Activated CD4-positive, alpha-beta T cell treated with anti-CD3 and anti-CD28 coated beads, Interleukin-2, amount 10 ng/mL, durations not matched to agents 7 days and 5 days (primary cell): Measurements from ENCODE around the gene RPS29. TPM values are rescaled to one million over a fixed set of nuclear protein-coding genes. Genes with fewer than 3 reads are reported as not detected.

Experiments used
- CTCF ChIA-PET: fragments of 350-600 bp; sonication (Branson Sonifier 250); formaldehyde crosslinking; loops from one replicate; lab custom pipeline; 2021; ENCODE audit warnings: antibody characterized with exemption; lab: Charles Lee
- POLR2A ChIA-PET: fragments of 350-600 bp; sonication (Branson Sonifier 250); formaldehyde crosslinking; loops from one replicate; lab custom pipeline; 2021; ENCODE audit warnings: antibody characterized with exemption; lab: Charles Lee
- DNase-seq: peaks from one replicate; pipeline ENCODE4 v3.0.0-alpha.2; 2020
- H3K27ac Mint-ChIP-seq: one replicate; pipeline ENCODE4 v1.8.0; 2021; ENCODE audit warnings: mild to moderate bottlenecking, moderate library complexity, mixed read lengths
- H3K27me3 Mint-ChIP-seq: one replicate; pipeline ENCODE4 v1.8.0; 2021; ENCODE audit warnings: mixed read lengths
- H3K36me3 Mint-ChIP-seq: one replicate; pipeline ENCODE4 v1.8.0; 2021; ENCODE audit warnings: low read depth, mixed read lengths
- H3K4me1 Mint-ChIP-seq: one replicate; pipeline ENCODE4 v1.8.0; 2021; ENCODE audit warnings: mixed read lengths
- H3K4me3 Mint-ChIP-seq: one replicate; pipeline ENCODE4 v1.8.0; 2021; ENCODE audit warnings: mild to moderate bottlenecking, moderate library complexity, mixed read lengths
- H3K9me3 Mint-ChIP-seq: one replicate; pipeline ENCODE4 v1.8.0; 2021; ENCODE audit warnings: mixed read lengths
- total RNA-seq, 2 experiments: library from RNA; stranded (reverse); gene quantifications; one replicate each; pipeline ENCODE4 v1.2.3, GENCODE V29; 2021

RPS29 gene
- total RNA-seq, result 1,000 to 10,000 TPM in 1 of 2 experiments, 100 to 1,000 TPM in 1; 860 to 1,679 TPM

- ChIA-PET POLR2A (interaction anchor here (0.6 to 1.5 kb wide), 6 partner anchors 13 to 184 kb away, joined by 3 to 18 read pairs (median 4); partner anchors contain the start of genes LRR1, MGAT2 and RPL36AL), CTCF (interaction anchor here (0.6 to 3.7 kb wide), 10 partner anchors 10 to 458 kb away, joined by 3 to 30 read pairs (median 4); partner anchors contain the start of genes DNAAF2, LRR1, MGAT2 and NEMF)
- Mint-ChIP-seq H3K9me3 (no peaks in the 10 kb centered on the region), H3K36me3 (peaks cover 50% of the 10 kb centered on the region), H3K27me3 (no peaks in the 10 kb centered on the region), H3K4me1 (peaks cover 49% of the 10 kb centered on the region), H3K27ac (peak within 1 kb of the TSS; percentile 100), H3K4me3 (peak within 1 kb of the TSS; percentile 80)
- peak; percentile 99 for DNase-seq
Observed at GRCh38 chr14:49585803-49586672, at the start of gene RPS29. Gene RPS29, minus strand, starts transcription at chr14:49586380. Its CDS starts 34 bp downstream, at chr14:49586346.

- no peaks in the 10 kb centered on the region for H3K27me3 Mint-ChIP-seq
- peaks cover 45% of the 10 kb centered on the region for H3K4me1 Mint-ChIP-seq
- CTCF ChIA-PET, result interaction anchor here (0.8 to 3.3 kb wide), 30 partner anchors 8 to 1225 kb away, joined by 3 to 67 read pairs (median 4); partner anchors contain the start of genes ARF6, KLHDC2, LRR1 and MGAT2
- H3K9me3 Mint-ChIP-seq, result no peaks in the 10 kb centered on the region
- DNase-seq, result peak; percentile 70
- H3K27ac Mint-ChIP-seq, result peak within 1 kb of the TSS; percentile 94
- H3K36me3 Mint-ChIP-seq, result peaks cover 28% of the 10 kb centered on the region
- POLR2A ChIA-PET, result interaction anchor here (0.8 to 2.3 kb wide), 3 partner anchors 14 to 133 kb away, joined by 3 to 15 read pairs (median 4); partner anchors contain the start of genes KLHDC2, MGAT2, RPL36AL and RPS29
- H3K4me3 Mint-ChIP-seq, result peak within 1 kb of the TSS; percentile 92
Observed at GRCh38 chr14:49634547-49635334, 48.6 kb upstream of the RPS29 start, which contains the start of gene DNAAF2. Gene DNAAF2, minus strand, starts transcription at chr14:49635244. Its CDS starts 95 bp downstream, at chr14:49635149.

DNA sequence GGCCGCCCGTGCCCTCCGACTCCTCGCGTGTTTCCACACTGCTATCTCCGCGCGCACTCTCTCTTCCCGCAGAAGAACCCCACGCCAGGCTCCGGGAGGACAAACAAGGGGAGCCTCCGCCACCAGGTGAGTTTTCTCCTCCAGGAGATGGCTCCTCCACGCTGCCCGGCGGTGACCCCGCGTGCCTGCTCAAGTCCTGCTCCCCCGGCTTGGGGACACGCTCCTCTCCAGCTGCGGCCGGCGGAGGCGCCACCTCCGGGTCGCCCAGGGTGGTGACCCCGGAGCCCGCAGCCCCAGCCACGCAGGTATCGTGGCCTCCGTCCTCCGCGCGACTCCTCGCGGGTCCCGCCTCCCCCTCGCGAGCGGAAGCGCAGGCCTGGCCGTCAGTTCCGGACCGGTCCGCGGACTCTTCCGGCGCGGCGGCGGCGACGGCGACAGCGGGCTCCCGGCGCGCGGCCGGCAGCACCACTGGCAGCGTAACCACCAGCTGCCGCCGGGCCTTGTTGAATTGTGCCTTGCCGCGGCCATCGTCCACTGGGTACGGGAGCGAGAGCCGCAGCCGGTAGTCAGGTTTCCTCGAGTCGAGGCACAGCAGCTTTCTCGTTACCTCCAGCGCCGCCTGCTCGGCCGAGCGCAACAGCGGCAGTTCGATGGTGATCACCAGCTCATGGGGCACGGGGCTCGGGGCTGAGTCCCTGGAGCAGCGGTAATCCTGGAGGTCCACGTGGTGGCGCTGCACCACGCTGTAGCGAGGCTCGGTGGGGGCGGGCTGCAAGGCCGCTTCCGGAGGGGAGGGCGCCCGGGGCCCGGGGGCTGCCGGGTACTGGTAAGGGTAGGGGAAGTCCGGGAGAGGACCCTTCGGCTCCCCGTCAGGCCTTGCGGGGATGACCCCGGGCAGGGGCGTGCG is 47.7 kb upstream of the RPS29 start:
- Mint-ChIP-seq H3K9me3 (no peaks in the 10 kb centered on the region), H3K27me3 (no peaks in the 10 kb centered on the region), H3K4me1 (peaks cover 42% of the 10 kb centered on the region), H3K4me3 (peak overlapping the region; percentile 92), H3K36me3 (peaks cover 23% of the 10 kb centered on the region), H3K27ac (peak overlapping the region; percentile 97)
- ChIA-PET POLR2A (interaction anchor here (0.5 to 2.3 kb wide), 7 partner anchors 13 to 621 kb away, joined by 3 to 15 read pairs (median 3); partner anchors contain the start of genes KLHDC2, MGAT2, NEMF and RPL36AL), CTCF (interaction anchor here (0.5 to 3.3 kb wide), 41 partner anchors 9 to 1225 kb away, joined by 3 to 67 read pairs (median 4); partner anchors contain the start of genes ARF6, KLHDC2, LRR1 and MGAT2)
- peak; percentile 95 for DNase-seq

- Mint-ChIP-seq H3K9me3 (no peaks in the 10 kb centered on the region), H3K27me3 (no peaks in the 10 kb centered on the region), H3K27ac (peak overlapping the region; percentile 20), H3K4me3 (peak overlapping the region; percentile 97), H3K36me3 (peaks cover 50% of the 10 kb centered on the region), H3K4me1 (peaks cover 42% of the 10 kb centered on the region)
- DNase-seq, result no peak
- CTCF ChIA-PET, result interaction anchor here (1.3 to 6.8 kb wide), 3 partner anchors 10 to 238 kb away, joined by 4 to 67 read pairs (median 5); partner anchors contain the start of genes DNAAF2 and NEMF
- POLR2A ChIA-PET, result interaction anchor here (0.6 kb wide), 1 partner anchor 10 kb away, joined by 3 read pairs; no protein-coding TSS in a partner anchor
Observed at GRCh38 chr14:49623941-49624839, 38.0 kb upstream of the RPS29 start.

DNA sequence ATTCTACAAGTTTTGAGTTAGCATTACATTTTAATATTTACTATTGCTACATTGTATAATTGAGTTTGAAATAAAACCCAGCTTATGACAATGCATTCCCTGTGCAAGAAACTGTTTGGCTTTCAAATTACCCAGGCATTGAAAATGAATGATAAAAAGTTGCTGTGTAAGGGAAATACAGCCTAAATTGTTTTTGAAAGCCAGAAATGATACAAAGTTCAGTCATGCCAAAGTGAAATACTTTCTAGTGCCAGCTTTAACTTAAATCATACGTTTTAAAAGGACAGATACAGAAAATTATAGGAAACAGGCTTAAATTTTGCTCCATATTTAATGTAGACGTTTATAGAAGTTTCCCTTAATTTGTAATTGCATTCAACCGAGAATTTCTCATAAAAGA is 37.2 kb upstream of the RPS29 start:
- Mint-ChIP-seq H3K36me3 (peaks cover 58% of the 10 kb centered on the region), H3K4me3 (peak overlapping the region; percentile 97), H3K27ac (peak overlapping the region; percentile 20), H3K4me1 (peaks cover 47% of the 10 kb centered on the region), H3K9me3 (no peaks in the 10 kb centered on the region), H3K27me3 (no peaks in the 10 kb centered on the region)
- ChIA-PET CTCF (interaction anchor here (1.3 to 6.8 kb wide), 3 partner anchors 11 to 239 kb away, joined by 4 to 67 read pairs (median 5); partner anchors contain the start of genes DNAAF2 and NEMF), POLR2A (no interaction called here)
- DNase-seq, result no peak

DNA sequence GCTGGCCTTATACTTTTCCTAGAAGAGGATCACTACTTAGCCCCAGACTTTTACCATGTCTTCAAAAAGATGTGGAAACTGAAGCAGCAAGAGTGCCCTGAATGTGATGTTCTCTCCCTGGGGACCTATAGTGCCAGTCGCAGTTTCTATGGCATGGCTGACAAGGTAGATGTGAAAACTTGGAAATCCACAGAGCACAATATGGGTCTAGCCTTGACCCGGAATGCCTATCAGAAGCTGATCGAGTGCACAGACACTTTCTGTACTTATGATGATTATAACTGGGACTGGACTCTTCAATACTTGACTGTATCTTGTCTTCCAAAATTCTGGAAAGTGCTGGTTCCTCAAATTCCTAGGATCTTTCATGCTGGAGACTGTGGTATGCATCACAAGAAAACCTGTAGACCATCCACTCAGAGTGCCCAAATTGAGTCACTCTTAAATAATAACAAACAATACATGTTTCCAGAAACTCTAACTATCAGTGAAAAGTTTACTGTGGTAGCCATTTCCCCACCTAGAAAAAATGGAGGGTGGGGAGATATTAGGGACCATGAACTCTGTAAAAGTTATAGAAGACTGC is 35.9 kb upstream of the RPS29 start:
- no peaks in the 10 kb centered on the region for H3K9me3 Mint-ChIP-seq
- ChIA-PET POLR2A (interaction anchor here (0.6 kb wide), 1 partner anchor 1143 kb away, joined by 3 read pairs; no protein-coding TSS in a partner anchor), CTCF (interaction anchor here (0.6 to 6.8 kb wide), 4 partner anchors 12 to 526 kb away, joined by 3 to 67 read pairs (median 14); partner anchors contain the start of genes DNAAF2 and RPS29)
- DNase-seq, result no peak
- peak overlapping the region; percentile 97 for H3K4me3 Mint-ChIP-seq
- H3K36me3 Mint-ChIP-seq, result peaks cover 64% of the 10 kb centered on the region
- H3K27me3 Mint-ChIP-seq, result no peaks in the 10 kb centered on the region
- peak overlapping the region; percentile 77 for H3K27ac Mint-ChIP-seq
- H3K4me1 Mint-ChIP-seq, result peaks cover 53% of the 10 kb centered on the region

DNA sequence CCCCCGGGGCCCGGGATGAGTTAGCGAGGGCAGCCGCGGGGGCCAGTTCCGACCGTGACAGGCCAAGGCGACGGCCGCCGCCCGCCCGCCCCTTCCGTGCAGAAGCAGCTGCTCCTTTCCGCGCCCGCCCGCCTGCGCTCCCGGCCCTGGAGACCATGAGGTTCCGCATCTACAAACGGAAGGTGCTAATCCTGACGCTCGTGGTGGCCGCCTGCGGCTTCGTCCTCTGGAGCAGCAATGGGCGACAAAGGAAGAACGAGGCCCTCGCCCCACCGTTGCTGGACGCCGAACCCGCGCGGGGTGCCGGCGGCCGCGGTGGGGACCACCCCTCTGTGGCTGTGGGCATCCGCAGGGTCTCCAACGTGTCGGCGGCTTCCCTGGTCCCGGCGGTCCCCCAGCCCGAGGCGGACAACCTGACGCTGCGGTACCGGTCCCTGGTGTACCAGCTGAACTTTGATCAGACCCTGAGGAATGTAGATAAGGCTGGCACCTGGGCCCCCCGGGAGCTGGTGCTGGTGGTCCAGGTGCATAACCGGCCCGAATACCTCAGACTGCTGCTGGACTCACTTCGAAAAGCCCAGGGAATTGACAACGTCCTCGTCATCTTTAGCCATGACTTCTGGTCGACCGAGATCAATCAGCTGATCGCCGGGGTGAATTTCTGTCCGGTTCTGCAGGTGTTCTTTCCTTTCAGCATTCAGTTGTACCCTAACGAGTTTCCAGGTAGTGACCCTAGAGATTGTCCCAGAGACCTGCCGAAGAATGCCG is 35.1 kb upstream of the RPS29 start:
- DNase-seq, result peak; percentile 64
- no peaks in the 10 kb centered on the region for H3K9me3 Mint-ChIP-seq
- peaks cover 67% of the 10 kb centered on the region for H3K36me3 Mint-ChIP-seq
- peak overlapping the region; percentile 97 for H3K27ac Mint-ChIP-seq
- H3K27me3 Mint-ChIP-seq, result no peaks in the 10 kb centered on the region
- ChIA-PET CTCF (interaction anchor here (0.6 to 6.8 kb wide), 12 partner anchors 9 to 263 kb away, joined by 3 to 67 read pairs (median 7); partner anchors contain the start of genes DNAAF2, LRR1 and RPS29), POLR2A (interaction anchor here (0.6 to 2.0 kb wide), 4 partner anchors 13 to 231 kb away, joined by 3 to 18 read pairs (median 9); partner anchors contain the start of genes DNAAF2 and RPS29)
- H3K4me3 Mint-ChIP-seq, result peak overlapping the region; percentile 97
- H3K4me1 Mint-ChIP-seq, result peaks cover 54% of the 10 kb centered on the region

- Mint-ChIP-seq H3K4me3 (peak within 1 kb of the TSS; percentile 97), H3K4me1 (peaks cover 50% of the 10 kb centered on the region), H3K27me3 (no peaks in the 10 kb centered on the region), H3K9me3 (no peaks in the 10 kb centered on the region), H3K27ac (peak within 1 kb of the TSS; percentile 97), H3K36me3 (peaks cover 69% of the 10 kb centered on the region)
- peak; percentile 96 for DNase-seq
- ChIA-PET CTCF (interaction anchor here (0.5 to 6.8 kb wide), 17 partner anchors 10 to 505 kb away, joined by 3 to 67 read pairs (median 4); partner anchors contain the start of genes DNAAF2, KLHDC2, LRR1 and NEMF), POLR2A (interaction anchor here (0.6 to 2.0 kb wide), 10 partner anchors 11 to 468 kb away, joined by 3 to 18 read pairs (median 3); partner anchors contain the start of genes DNAAF2, LRR1 and RPS29)
Observed at GRCh38 chr14:49620182-49621113, 34.3 kb upstream of the RPS29 start, which contains the start of the genes MGAT2 and RPL36AL. Gene MGAT2, plus strand, starts transcription at chr14:49620799. Its CDS starts 470 bp downstream, at chr14:49621269. Gene RPL36AL, minus strand, starts transcription at chr14:49620626. Its CDS starts 1,522 bp downstream, at chr14:49619104.
